ENCODE results near the gene USP48.
A peak's percentile ranks its signal among the peaks of the same experiment; 100 is the strongest.

USP48 gene

GRCh38 chr1:21659924-21660326, 123.0 kb downstream of the USP48 start:
- TF ChIP-seq TCF12 (IDR thresholded peaks at IDR 0.05; ENCODE audit: low read depth) = no peak

GRCh38 chr1:21659099-21659923, 123.6 kb downstream of the USP48 start:
- peak; percentile 63 for TF ChIP-seq YY1 (IDR thresholded peaks at IDR 0.05; ENCODE audit: low read depth)
- TF ChIP-seq REST (IDR thresholded peaks at IDR 0.05; ENCODE audit: low read depth) = peak; percentile 99
- TF ChIP-seq TCF12 (IDR thresholded peaks at IDR 0.05; ENCODE audit: low read depth) = peak; percentile 51; the same call in 1 of the 2 replicates
- TF ChIP-seq TAF1 (IDR thresholded peaks at IDR 0.05; ENCODE audit: low read depth) = no peak
- TF ChIP-seq MAX (IDR thresholded peaks at IDR 0.05) = peak; percentile 49
- peak; percentile 38 for TF ChIP-seq EGR1 (IDR thresholded peaks at IDR 0.05)
- peak; percentile 47; the same call in 1 of the 2 replicates for TF ChIP-seq EP300 (IDR thresholded peaks at IDR 0.05; ENCODE audit: borderline replicate concordance)
- TF ChIP-seq ZBTB7A (IDR thresholded peaks at IDR 0.05; ENCODE audit: low read depth) = peak; percentile 89
- TF ChIP-seq TEAD4 (IDR thresholded peaks at IDR 0.05) = peak; percentile 42; the same call in 1 of the 2 replicates
- TF ChIP-seq RAD21 (IDR thresholded peaks at IDR 0.05; ENCODE audit: low read depth) = peak; percentile 98
- no peak for TF ChIP-seq CREB1 (IDR thresholded peaks at IDR 0.05; ENCODE audit: low read depth)
- no peak for TF ChIP-seq USF1 (IDR thresholded peaks at IDR 0.05)

- TF ChIP-seq NFIC (IDR thresholded peaks at IDR 0.05) = no peak
- no peak for TF ChIP-seq TCF12 (IDR thresholded peaks at IDR 0.05; ENCODE audit: low read depth)
- no peak for TF ChIP-seq CEBPB (IDR thresholded peaks at IDR 0.05)
- no peak for TF ChIP-seq FOXM1 (IDR thresholded peaks at IDR 0.05; ENCODE audit: borderline replicate concordance, low read depth)
- no peak for TF ChIP-seq CREB1 (IDR thresholded peaks at IDR 0.05; ENCODE audit: low read depth)
- no peak for TF ChIP-seq TEAD4 (IDR thresholded peaks at IDR 0.05)
- no peak for TF ChIP-seq ZBTB7A (IDR thresholded peaks at IDR 0.05; ENCODE audit: low read depth)
- no peak for TF ChIP-seq RAD21 (IDR thresholded peaks at IDR 0.05; ENCODE audit: low read depth)
- no peak for TF ChIP-seq EP300 (IDR thresholded peaks at IDR 0.05; ENCODE audit: borderline replicate concordance)
- no peak for TF ChIP-seq USF1 (IDR thresholded peaks at IDR 0.05)
Observed at GRCh38 chr1:21657456-21658190, 125.3 kb downstream of the USP48 start.

- TF ChIP-seq ZBTB7A (IDR thresholded peaks at IDR 0.05; ENCODE audit: low read depth) (no peak), CREB1 (IDR thresholded peaks at IDR 0.05; ENCODE audit: low read depth) (no peak), RAD21 (IDR thresholded peaks at IDR 0.05; ENCODE audit: low read depth) (peak; percentile 24; the same call in 1 of the 2 replicates)
Observed at GRCh38 chr1:21655748-21656147, 127.2 kb downstream of the USP48 start.

- TF ChIP-seq RAD21 (IDR thresholded peaks at IDR 0.05; ENCODE audit: low read depth) (no peak), ZBTB7A (IDR thresholded peaks at IDR 0.05; ENCODE audit: low read depth) (no peak), TCF12 (IDR thresholded peaks at IDR 0.05; ENCODE audit: low read depth) (no peak)
Observed at GRCh38 chr1:21655259-21655658, 127.7 kb downstream of the USP48 start.

GRCh38 chr1:21654209-21654608, 128.7 kb downstream of the USP48 start:
- TF ChIP-seq TAF1 (IDR thresholded peaks at IDR 0.05; ENCODE audit: low read depth) (no peak), MAX (IDR thresholded peaks at IDR 0.05) (no peak)

GRCh38 chr1:21653744-21654100, 129.2 kb downstream of the USP48 start:
- no peak for TF ChIP-seq ZBTB7A (IDR thresholded peaks at IDR 0.05; ENCODE audit: low read depth)
- no peak for TF ChIP-seq FOXM1 (IDR thresholded peaks at IDR 0.05; ENCODE audit: borderline replicate concordance, low read depth)
- no peak for TF ChIP-seq USF1 (IDR thresholded peaks at IDR 0.05)
- no peak for TF ChIP-seq REST (IDR thresholded peaks at IDR 0.05; ENCODE audit: low read depth)
- no peak for TF ChIP-seq TCF12 (IDR thresholded peaks at IDR 0.05; ENCODE audit: low read depth)
- no peak for TF ChIP-seq MAX (IDR thresholded peaks at IDR 0.05)
- no peak for TF ChIP-seq TAF1 (IDR thresholded peaks at IDR 0.05; ENCODE audit: low read depth)
- no peak for TF ChIP-seq TEAD4 (IDR thresholded peaks at IDR 0.05)
- no peak for TF ChIP-seq CEBPB (IDR thresholded peaks at IDR 0.05)

All from Ishikawa (cell line).